ENCODE measurements around the gene ANTXRL.
"Not testable (repeated sequence)": the region's sequence is repeated elsewhere in the genome, so short reads cannot be mapped to it uniquely, and the experiment has no call there.

DNA sequence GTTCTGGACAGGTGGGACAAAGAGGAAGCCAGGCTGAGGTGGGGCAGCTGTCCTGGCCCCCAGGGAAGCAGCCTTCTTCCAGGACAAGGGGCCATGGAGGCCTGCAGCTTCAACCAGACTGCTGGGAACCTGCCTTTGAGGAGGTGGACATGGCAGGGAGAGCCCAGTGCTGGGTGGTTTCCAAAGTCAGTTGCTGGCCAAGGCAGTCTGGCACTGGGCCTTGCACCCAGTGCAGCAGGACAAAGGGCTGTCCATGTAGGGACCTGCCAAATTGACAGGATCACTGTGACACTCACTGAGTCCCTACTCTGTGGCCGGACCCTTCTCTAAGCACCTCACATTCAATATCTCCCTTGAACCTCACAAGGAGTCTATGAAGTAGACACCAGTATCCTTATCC, 90.2 kb downstream of the ANTXRL start:
- TF ChIP-seq POLR2A (IDR thresholded peaks at IDR 0.05), result not testable (repeated sequence)
- TF ChIP-seq, protein P1, sequence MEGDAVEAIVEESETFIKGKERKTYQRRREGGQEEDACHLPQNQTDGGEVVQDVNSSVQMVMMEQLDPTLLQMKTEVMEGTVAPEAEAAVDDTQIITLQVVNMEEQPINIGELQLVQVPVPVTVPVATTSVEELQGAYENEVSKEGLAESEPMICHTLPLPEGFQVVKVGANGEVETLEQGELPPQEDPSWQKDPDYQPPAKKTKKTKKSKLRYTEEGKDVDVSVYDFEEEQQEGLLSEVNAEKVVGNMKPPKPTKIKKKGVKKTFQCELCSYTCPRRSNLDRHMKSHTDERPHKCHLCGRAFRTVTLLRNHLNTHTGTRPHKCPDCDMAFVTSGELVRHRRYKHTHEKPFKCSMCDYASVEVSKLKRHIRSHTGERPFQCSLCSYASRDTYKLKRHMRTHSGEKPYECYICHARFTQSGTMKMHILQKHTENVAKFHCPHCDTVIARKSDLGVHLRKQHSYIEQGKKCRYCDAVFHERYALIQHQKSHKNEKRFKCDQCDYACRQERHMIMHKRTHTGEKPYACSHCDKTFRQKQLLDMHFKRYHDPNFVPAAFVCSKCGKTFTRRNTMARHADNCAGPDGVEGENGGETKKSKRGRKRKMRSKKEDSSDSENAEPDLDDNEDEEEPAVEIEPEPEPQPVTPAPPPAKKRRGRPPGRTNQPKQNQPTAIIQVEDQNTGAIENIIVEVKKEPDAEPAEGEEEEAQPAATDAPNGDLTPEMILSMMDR (IDR thresholded peaks at IDR 0.05), result not testable (repeated sequence)

All from esophagus squamous epithelium (tissue), 4 donors.